AG10803 (cell line): ENCODE data around the gene SLC30A2.

Experiments
- DNase-seq: peaks from one replicate; pipeline ENCODE4 v3.0.0; 2010; ENCODE audit warnings: low read depth
- H3K4me3 ChIP-seq: 2 replicates; pipeline ENCODE4 v1.5.1; 2011; ENCODE audit warnings: mild to moderate bottlenecking, low read length, control low read depth
- TF ChIP-seq, protein P1 (sequence below): conservative IDR thresholded peaks from 2 replicates; pipeline ENCODE4 v1.5.1; 2011; ENCODE audit warnings: mild to moderate bottlenecking, low read length, control low read depth, inconsistent platforms

SLC30A2 gene

GRCh38 chr1:26069941-26070295 lies 24.0 kb upstream of the SLC30A2 start:
- TF ChIP-seq, protein P1, sequence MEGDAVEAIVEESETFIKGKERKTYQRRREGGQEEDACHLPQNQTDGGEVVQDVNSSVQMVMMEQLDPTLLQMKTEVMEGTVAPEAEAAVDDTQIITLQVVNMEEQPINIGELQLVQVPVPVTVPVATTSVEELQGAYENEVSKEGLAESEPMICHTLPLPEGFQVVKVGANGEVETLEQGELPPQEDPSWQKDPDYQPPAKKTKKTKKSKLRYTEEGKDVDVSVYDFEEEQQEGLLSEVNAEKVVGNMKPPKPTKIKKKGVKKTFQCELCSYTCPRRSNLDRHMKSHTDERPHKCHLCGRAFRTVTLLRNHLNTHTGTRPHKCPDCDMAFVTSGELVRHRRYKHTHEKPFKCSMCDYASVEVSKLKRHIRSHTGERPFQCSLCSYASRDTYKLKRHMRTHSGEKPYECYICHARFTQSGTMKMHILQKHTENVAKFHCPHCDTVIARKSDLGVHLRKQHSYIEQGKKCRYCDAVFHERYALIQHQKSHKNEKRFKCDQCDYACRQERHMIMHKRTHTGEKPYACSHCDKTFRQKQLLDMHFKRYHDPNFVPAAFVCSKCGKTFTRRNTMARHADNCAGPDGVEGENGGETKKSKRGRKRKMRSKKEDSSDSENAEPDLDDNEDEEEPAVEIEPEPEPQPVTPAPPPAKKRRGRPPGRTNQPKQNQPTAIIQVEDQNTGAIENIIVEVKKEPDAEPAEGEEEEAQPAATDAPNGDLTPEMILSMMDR = no peak
- no peak overlapping the region for H3K4me3 ChIP-seq
- no peak for DNase-seq

DNA sequence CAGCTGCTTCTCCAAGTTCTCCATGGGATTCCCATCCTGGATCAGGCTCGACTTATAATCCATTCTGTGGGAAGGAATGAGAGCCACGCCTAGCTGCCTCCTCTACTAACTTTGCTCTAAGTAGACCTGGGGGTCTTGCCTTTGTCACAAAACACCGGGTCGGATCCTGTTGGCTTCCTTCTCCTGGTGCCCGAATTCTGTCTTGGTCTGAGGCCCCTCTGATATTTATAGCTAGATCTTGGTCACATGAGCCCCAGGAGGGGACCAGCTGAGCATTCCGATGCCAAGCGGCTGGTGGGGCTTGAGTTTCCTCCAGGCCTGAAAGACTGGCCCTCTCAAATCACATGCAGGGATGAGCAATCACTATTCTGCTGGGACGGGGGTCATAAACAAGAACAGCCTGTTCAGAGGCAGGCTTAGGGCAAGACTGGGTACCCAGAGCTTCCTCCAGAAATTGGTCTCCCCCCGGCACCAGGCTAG lies 21.6 kb upstream of the SLC30A2 start, which contains the start of gene TRIM63:
TSS of gene TRIM63 (minus strand) at position 199 of the 480 bp plus-strand sequence. CDS start at position 63, 136 bp downstream.
- no peak for DNase-seq
- H3K4me3 ChIP-seq = no peak within 1 kb of the TSS
- TF ChIP-seq, protein P1 = no peak

DNA sequence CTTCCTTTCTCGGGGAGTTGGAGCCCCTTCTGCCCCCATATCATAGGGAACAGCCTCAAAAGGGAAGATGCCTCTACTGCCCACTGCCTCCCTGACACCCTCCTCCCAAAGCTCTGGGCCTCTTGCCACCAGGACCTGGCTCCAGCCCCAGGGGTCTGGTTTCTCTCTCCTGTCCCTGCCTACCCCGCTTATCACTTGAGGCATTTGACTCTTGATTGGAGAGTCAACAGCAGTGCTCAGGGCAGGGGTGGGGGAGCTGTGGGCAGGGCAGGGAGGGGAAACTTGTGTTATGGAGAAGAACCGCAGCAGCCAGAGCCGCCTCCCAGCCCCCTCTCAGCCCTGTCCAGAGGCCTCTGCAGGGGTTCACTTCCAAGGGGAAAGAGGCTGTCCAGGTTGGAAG lies 20.9 kb upstream of the SLC30A2 start:
- DNase-seq = no peak
- TF ChIP-seq, protein P1 = no peak
- no peak overlapping the region for H3K4me3 ChIP-seq

GRCh38 chr1:26066160-26066559 lies 20.2 kb upstream of the SLC30A2 start:
- DNase-seq = no peak
- TF ChIP-seq, protein P1 = no peak
- H3K4me3 ChIP-seq = no peak overlapping the region

DNA sequence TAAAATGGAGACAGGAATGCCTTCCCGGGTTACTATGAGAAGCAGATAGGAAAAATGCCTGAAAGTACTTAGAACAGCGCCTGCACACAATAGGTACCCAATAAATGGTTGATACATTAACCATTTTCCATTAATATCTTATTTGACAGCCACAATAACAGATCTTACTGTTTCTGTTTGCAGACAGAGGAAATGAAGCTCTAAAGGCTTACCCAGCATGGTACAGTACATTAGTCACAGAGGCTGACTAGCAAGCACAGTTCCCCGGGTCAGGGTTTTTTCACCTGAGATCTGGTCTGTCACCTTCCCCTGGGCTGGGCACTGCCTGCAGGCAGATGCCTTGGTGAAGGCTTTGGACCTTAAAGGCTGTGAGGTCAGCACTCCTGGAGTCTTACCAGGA lies 18.6 kb upstream of the SLC30A2 start:
- no peak overlapping the region for H3K4me3 ChIP-seq
- no peak for DNase-seq
- TF ChIP-seq, protein P1 = no peak

DNA sequence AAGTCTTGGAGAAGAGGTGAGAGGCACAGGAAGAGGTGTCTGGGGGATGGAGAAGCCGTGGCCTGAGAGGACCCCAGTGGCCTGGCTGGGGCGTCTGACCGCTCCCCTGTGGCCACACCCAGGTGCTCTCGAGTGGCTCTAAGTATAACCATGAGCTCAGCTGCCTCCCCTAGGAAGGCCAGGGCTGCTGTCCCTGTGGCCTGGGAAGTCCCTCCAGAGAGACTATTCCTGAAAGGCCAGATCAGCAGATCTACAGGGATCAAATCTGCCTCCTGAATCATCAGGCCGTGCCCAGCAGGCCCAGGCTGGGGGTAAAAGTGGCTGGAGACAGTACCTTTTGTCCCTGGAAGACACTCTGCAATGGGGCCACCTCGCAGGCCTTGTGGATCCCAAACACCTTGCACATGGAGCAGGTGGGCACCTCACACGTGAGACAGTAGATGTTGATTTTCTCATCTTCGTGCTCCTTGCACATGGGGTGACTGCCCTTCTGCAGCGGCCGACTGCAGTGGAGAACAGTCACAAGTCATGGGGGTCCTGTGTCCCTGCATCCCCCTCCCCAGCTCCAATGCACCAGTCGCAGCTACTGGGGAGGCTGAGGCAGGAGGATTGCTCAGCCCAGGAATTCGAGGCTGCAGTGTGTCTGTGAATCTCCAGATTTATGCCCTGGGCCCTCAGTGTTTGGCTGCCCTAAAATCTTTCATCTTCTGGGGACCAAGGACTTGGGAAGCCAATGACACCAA lies 15.1 kb upstream of the SLC30A2 start:
- no peak overlapping the region for H3K4me3 ChIP-seq
- no peak for DNase-seq
- TF ChIP-seq, protein P1 = no peak

GRCh38 chr1:26059906-26060305 lies 14.0 kb upstream of the SLC30A2 start:
- no peak for DNase-seq
- TF ChIP-seq, protein P1 = no peak

More at GRCh38 chr1:26059906-26060305, 14.0 kb upstream of the SLC30A2 start:
- H3K4me3 ChIP-seq = no peak overlapping the region
